Cortex of kidney (tissue), 1 donor: Measurements from ENCODE around the gene KIFC3.
"Not testable (repeated sequence)": the region's sequence is repeated elsewhere in the genome, so short reads cannot be mapped to it uniquely, and the experiment has no call there.

Experiments
- DNase-seq: peaks from one replicate; lab custom pipeline; 2025; lab: John Stamatoyannopoulos, UW

The KIFC3 gene

GRCh38 chr16:57722651-57723050 lies 79.6 kb downstream of the KIFC3 start:
- no peak for DNase-seq

GRCh38 chr16:57722210-57722499 lies 80.1 kb downstream of the KIFC3 start:
- no peak for DNase-seq

- DNase-seq = no peak
Measured at GRCh38 chr16:57721356-57722209, 80.7 kb downstream of the KIFC3 start.

GRCh38 chr16:57720142-57720575 lies 82.1 kb downstream of the KIFC3 start:
- DNase-seq = no peak

- no peak for DNase-seq
Measured at GRCh38 chr16:57714047-57714446, 88.2 kb downstream of the KIFC3 start.

GRCh38 chr16:57713596-57713995 lies 88.7 kb downstream of the KIFC3 start:
- no peak for DNase-seq

- not testable (repeated sequence) for DNase-seq
Measured at GRCh38 chr16:57712569-57712968, 89.7 kb downstream of the KIFC3 start.

- no peak for DNase-seq
Measured at GRCh38 chr16:57711993-57712392, 90.3 kb downstream of the KIFC3 start.

GRCh38 chr16:57711346-57711745 lies 90.9 kb downstream of the KIFC3 start:
- no peak for DNase-seq

- DNase-seq = no peak
Measured at GRCh38 chr16:57709663-57710062, 92.6 kb downstream of the KIFC3 start.
